Measurements from ENCODE around the gene SENP1.

DNA sequence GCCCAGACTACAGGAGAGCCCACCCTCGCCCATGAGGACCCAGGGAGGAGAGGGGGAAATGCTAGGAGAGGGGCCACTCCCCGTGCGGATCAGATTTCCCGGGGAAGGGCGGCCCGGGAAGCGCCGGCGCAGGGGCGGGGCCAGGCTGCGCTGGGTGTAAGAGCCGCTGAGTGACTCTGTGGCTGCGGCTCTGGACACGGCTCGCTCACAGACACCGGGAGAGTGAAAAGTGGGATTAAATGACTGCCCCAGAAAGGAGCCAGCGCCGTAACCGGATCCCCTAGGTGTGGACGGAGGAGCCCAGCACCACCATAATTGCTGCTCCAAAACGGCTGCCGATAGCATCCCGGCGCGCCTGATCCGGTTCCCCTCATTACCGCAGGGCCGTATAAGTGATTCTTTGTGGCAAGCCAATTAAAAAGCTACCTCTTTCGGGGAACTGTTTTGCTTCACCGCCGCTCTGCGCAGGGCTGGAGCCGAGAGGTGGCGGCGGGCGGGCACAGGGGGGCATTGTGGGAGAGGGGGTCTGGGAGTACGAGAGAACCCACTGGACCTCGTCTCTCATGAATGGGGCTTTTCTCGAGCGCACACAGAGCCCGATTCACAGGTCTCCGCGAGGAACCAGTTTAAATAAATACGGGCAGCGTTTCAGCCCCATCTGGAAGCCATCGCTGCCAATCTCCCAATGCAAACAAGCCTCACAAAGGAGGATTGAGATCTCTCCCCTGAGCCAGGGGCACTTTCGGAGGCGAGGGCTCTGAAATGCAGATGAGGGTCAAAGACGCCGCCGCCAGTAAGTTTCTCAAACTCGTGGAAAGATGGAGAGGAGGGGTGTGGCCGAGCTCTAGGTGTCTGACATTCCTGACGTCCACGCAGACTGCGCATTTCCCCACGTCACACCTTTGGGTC is 104.1 kb downstream of the SENP1 start:
- TF ChIP-seq, protein P1, sequence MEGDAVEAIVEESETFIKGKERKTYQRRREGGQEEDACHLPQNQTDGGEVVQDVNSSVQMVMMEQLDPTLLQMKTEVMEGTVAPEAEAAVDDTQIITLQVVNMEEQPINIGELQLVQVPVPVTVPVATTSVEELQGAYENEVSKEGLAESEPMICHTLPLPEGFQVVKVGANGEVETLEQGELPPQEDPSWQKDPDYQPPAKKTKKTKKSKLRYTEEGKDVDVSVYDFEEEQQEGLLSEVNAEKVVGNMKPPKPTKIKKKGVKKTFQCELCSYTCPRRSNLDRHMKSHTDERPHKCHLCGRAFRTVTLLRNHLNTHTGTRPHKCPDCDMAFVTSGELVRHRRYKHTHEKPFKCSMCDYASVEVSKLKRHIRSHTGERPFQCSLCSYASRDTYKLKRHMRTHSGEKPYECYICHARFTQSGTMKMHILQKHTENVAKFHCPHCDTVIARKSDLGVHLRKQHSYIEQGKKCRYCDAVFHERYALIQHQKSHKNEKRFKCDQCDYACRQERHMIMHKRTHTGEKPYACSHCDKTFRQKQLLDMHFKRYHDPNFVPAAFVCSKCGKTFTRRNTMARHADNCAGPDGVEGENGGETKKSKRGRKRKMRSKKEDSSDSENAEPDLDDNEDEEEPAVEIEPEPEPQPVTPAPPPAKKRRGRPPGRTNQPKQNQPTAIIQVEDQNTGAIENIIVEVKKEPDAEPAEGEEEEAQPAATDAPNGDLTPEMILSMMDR (IDR thresholded peaks at IDR 0.05), result no peak
- TF ChIP-seq POLR2A (IDR thresholded peaks at IDR 0.05), result no peak
